Measurements from ENCODE around the gene AKAP13. TPM values are rescaled to one million over a fixed set of nuclear protein-coding genes. Genes with fewer than 3 reads are reported as not detected.

AKAP13 gene
- total RNA-seq, 2 donors from 2014 or later: 151 to 159 TPM

- intact Hi-C loops (cut with DNase I, micrococcal nuclease): no loop called here
- ATAC-seq (peak; percentile 26), DNase-seq (no peak)
These were observed 174.6 kb downstream of the AKAP13 start for GRCh38 chr15:85554852-85555521.

GRCh38 chr15:85555875-85556617, 175.6 kb downstream of the AKAP13 start:
- DNase-seq: no peak
- intact Hi-C loops (cut with DNase I, micrococcal nuclease): no loop called here
- peak; percentile 26 for ATAC-seq

GRCh38 chr15:85556618-85556895, 176.2 kb downstream of the AKAP13 start:
- DNase-seq: no peak
- no peak for ATAC-seq
- intact Hi-C loops (cut with DNase I, micrococcal nuclease): no loop called here

- no peak for DNase-seq
- ATAC-seq: no peak
- intact Hi-C loops (cut with DNase I, micrococcal nuclease): no loop called here
These were observed 177.0 kb downstream of the AKAP13 start for GRCh38 chr15:85557385-85557784.

- intact Hi-C loops (cut with DNase I, micrococcal nuclease): no loop called here
- DNase-seq (no peak), ATAC-seq (no peak)
These were observed 178.4 kb downstream of the AKAP13 start for GRCh38 chr15:85558848-85559247.

GRCh38 chr15:85559530-85559929, 179.1 kb downstream of the AKAP13 start:
- DNase-seq: no peak
- intact Hi-C loops (cut with DNase I, micrococcal nuclease): no loop called here

GRCh38 chr15:85562824-85563223, 182.4 kb downstream of the AKAP13 start:
- no peak for ATAC-seq
- intact Hi-C loops (cut with DNase I, micrococcal nuclease): no loop called here
- peak in 1 of 2 donors; percentile 21 for DNase-seq

More at GRCh38 chr15:85559530-85559929, 179.1 kb downstream of the AKAP13 start:
- ATAC-seq: no peak

- intact Hi-C loops (cut with DNase I, micrococcal nuclease): no loop called here
- DNase-seq (peak in 1 of 2 donors; percentile 42), ATAC-seq (peak; percentile 93)
These were observed 182.9 kb downstream of the AKAP13 start for GRCh38 chr15:85563328-85563727.

GRCh38 chr15:85563731-85564130, 183.3 kb downstream of the AKAP13 start:
- DNase-seq (no peak), ATAC-seq (no peak)
- intact Hi-C loops (cut with DNase I, micrococcal nuclease): no loop called here

- DNase-seq (no peak), ATAC-seq (peak; percentile 16)
- intact Hi-C loops (cut with DNase I, micrococcal nuclease): no loop called here
These were observed 184.3 kb downstream of the AKAP13 start for GRCh38 chr15:85564686-85565085.

- ATAC-seq (no peak), DNase-seq (no peak)
- intact Hi-C loops (cut with DNase I, micrococcal nuclease): no loop called here
These were observed 187.9 kb downstream of the AKAP13 start for GRCh38 chr15:85568261-85568808.

GRCh38 chr15:85570336-85570735, 189.9 kb downstream of the AKAP13 start:
- ATAC-seq (no peak), DNase-seq (no peak)
- intact Hi-C loops (cut with DNase I, micrococcal nuclease): no loop called here

GRCh38 chr15:85571780-85572179, 191.4 kb downstream of the AKAP13 start:
- intact Hi-C loops (cut with DNase I, micrococcal nuclease): no loop called here
- ATAC-seq (no peak), DNase-seq (no peak)

- ATAC-seq (no peak), DNase-seq (no peak)
- intact Hi-C loops (cut with DNase I, micrococcal nuclease): no loop called here
These were observed 196.0 kb downstream of the AKAP13 start for GRCh38 chr15:85576392-85576791.

GRCh38 chr15:85578941-85579701, 198.7 kb downstream of the AKAP13 start:
- intact Hi-C loops (cut with DNase I, micrococcal nuclease): no loop called here
- DNase-seq: peak; percentile 71 to 74
- peak; percentile 74 for ATAC-seq

- ATAC-seq (peak; percentile 69), DNase-seq (peak; percentile 46 to 62)
- intact Hi-C loops (cut with DNase I, micrococcal nuclease): no loop called here
These were observed 199.7 kb downstream of the AKAP13 start for GRCh38 chr15:85579957-85580694.

- intact Hi-C loops (cut with DNase I, micrococcal nuclease): no loop called here
- peak; percentile 61 for ATAC-seq
- DNase-seq: peak; percentile 66 to 81
These were observed 200.5 kb downstream of the AKAP13 start for GRCh38 chr15:85580879-85581278.

GRCh38 chr15:85581495-85581894, 201.1 kb downstream of the AKAP13 start:
- DNase-seq (peak; percentile 67 to 78), ATAC-seq (peak; percentile 24)
- intact Hi-C loops (cut with DNase I, micrococcal nuclease): no loop called here
